GM23338 (cell line): ENCODE data around the gene RPLP2. TPM values are rescaled to one million over a fixed set of nuclear protein-coding genes. Genes with fewer than 3 reads are reported as not detected.
A peak's percentile ranks its signal among the peaks of the same experiment; 100 is the strongest.

Experiments
- ATAC-seq: fragments of 200-7000 bp; cut with Tn5 transposase; 3 replicates; pipeline ENCODE4 v1.9.1; 2020
- DNase-seq: peaks from one replicate; pipeline ENCODE4 v3.0.0-alpha.2; 2015; ENCODE audit warnings: low spot score
- H2AFZ ChIP-seq: fragments of 200-600 bp; sonication (generic); 2 replicates; pipeline ENCODE4 v1.8.0; 2016; ENCODE audit warnings: antibody characterized with exemption, mild to moderate bottlenecking, moderate library complexity
- H3F3A ChIP-seq: fragments of 200-600 bp; sonication (generic); replicated peaks from 2 replicates; pipeline ENCODE4 v1.8.0; 2017; ENCODE audit warnings: antibody characterized with exemption, mixed run types, low read depth
- H3K27ac ChIP-seq: fragments of 200-600 bp; sonication (generic); 2 replicates; pipeline ENCODE4 v1.6.1; 2016; ENCODE audit warnings: low read depth
- H3K27me3 ChIP-seq: fragments of 200-600 bp; sonication (generic); 2 replicates; pipeline ENCODE4 v1.8.0; 2016; ENCODE audit warnings: mild to moderate bottlenecking, mixed run types, moderate library complexity; ENCODE audit not compliant: insufficient read depth
- H3K36me3 ChIP-seq: fragments of 200-600 bp; sonication (generic); 2 replicates; pipeline ENCODE4 v1.8.0; 2016; ENCODE audit warnings: mild to moderate bottlenecking; ENCODE audit not compliant: insufficient read depth
- H3K4me1 ChIP-seq: fragments of 200-600 bp; sonication (generic); 2 replicates; pipeline ENCODE4 v1.8.0; 2016; ENCODE audit warnings: mild to moderate bottlenecking, moderate library complexity; ENCODE audit not compliant: insufficient read depth
- H3K4me2 ChIP-seq: fragments of 200-600 bp; sonication (generic); 2 replicates; pipeline ENCODE4 v1.7.1; 2017; ENCODE audit warnings: mixed run types
- H3K4me3 ChIP-seq: fragments of 200-600 bp; sonication (generic); 2 replicates; pipeline ENCODE4 v1.6.1; 2016; ENCODE audit warnings: mixed run types
- H3K79me2 ChIP-seq: fragments of 200-600 bp; sonication (generic); replicated peaks from 2 replicates; pipeline ENCODE4 v1.8.0; 2017; ENCODE audit warnings: mild to moderate bottlenecking; ENCODE audit not compliant: insufficient read depth
- H3K9me2 ChIP-seq: fragments of 200-600 bp; sonication (generic); 2 replicates; pipeline ENCODE4 v1.8.0; 2017; ENCODE audit not compliant: insufficient read depth
- H4K20me1 ChIP-seq: fragments of 200-600 bp; sonication (generic); replicated peaks from 2 replicates; pipeline ENCODE4 v1.8.0; 2017; ENCODE audit warnings: mild to moderate bottlenecking; ENCODE audit not compliant: insufficient read depth
- H3K27ac Mint-ChIP-seq: 2 replicates; pipeline ENCODE4 v1.8.0; 2020; ENCODE audit warnings: inconsistent platforms, mild to moderate bottlenecking, moderate library complexity, mixed read lengths
- H3K27me3 Mint-ChIP-seq: 3 replicates; pipeline ENCODE4 v1.8.0; 2022; ENCODE audit warnings: low read depth, mild to moderate bottlenecking, moderate library complexity, mixed read lengths, inconsistent platforms; ENCODE audit not compliant: insufficient read depth, poor library complexity
- H3K36me3 Mint-ChIP-seq: 3 replicates; pipeline ENCODE4 v1.8.0; 2021; ENCODE audit warnings: low read depth, mild to moderate bottlenecking, inconsistent platforms, moderate library complexity, mixed read lengths
- H3K4me1 Mint-ChIP-seq: 3 replicates; pipeline ENCODE4 v1.8.0; 2020; ENCODE audit warnings: mild to moderate bottlenecking, inconsistent platforms, mixed read lengths
- H3K4me3 Mint-ChIP-seq: 3 replicates; pipeline ENCODE4 v1.8.0; 2021; ENCODE audit warnings: moderate library complexity, mild to moderate bottlenecking, inconsistent platforms, mixed read lengths
- H3K9me3 Mint-ChIP-seq: 3 replicates; pipeline ENCODE4 v1.8.0; 2020; ENCODE audit warnings: moderate library complexity, mild to moderate bottlenecking, inconsistent platforms, mixed read lengths
- CREB1 ChIP-seq: fragments of 250-450 bp; sonication (Bioruptor Pico); IDR thresholded peaks from 2 replicates; pipeline ENCODE4 v1.5.0; 2020; ENCODE audit warnings: low read depth, mild to moderate bottlenecking, moderate library complexity
- EZH2phosphoT487 ChIP-seq: fragments of 200-600 bp; sonication (generic); IDR thresholded peaks from one replicate; pipeline ENCODE4 v1.8.1; 2018; ENCODE audit warnings: antibody characterized with exemption; ENCODE audit not compliant: unreplicated experiment
- JUNB ChIP-seq: IDR thresholded peaks from one replicate; pipeline ENCODE4 v1.6.1; 2016; ENCODE audit warnings: antibody characterized with exemption; ENCODE audit not compliant: unreplicated experiment
- POLR2AphosphoS5 ChIP-seq: IDR thresholded peaks from 2 replicates; pipeline ENCODE4 v1.6.1; 2016; ENCODE audit warnings: antibody characterized with exemption, low read depth
- STAT1 ChIP-seq: IDR thresholded peaks from one replicate; pipeline ENCODE4 v1.6.1; 2016; ENCODE audit warnings: antibody characterized with exemption; ENCODE audit not compliant: unreplicated experiment
- ZNF114 ChIP-seq: fragments of 250-450 bp; sonication (Bioruptor Pico); IDR thresholded peaks from 2 replicates; pipeline ENCODE4 v1.5.0; 2020; ENCODE audit warnings: mild to moderate bottlenecking, moderate library complexity
- ZNF331 ChIP-seq: fragments of 250-450 bp; sonication (Bioruptor Pico); IDR thresholded peaks from 2 replicates; pipeline ENCODE4 v1.5.0; 2020; ENCODE audit warnings: low read depth, mild to moderate bottlenecking, moderate library complexity
- polyA plus RNA-seq: library from polyadenylated mRNA; unstranded; fragments of >200 nt; fragmentation: Nextera tagmentation; extraction: Ambion mirVana; gene quantifications from 2 replicates; pipeline ENCODE4 v1.2.1, GENCODE V29; 2016
- total RNA-seq: library from RNA; depleted of rRNA; stranded (reverse); fragments of >200 nt; shearing (Covaris generic); gene quantifications from 2 replicates; pipeline ENCODE4 v1.2.3, GENCODE V29; 2014
- TF ChIP-seq, protein P1 (sequence below): fragments of 250-450 bp; sonication (Bioruptor Pico); IDR thresholded peaks from 2 replicates; pipeline ENCODE4 v1.5.0; 2020; ENCODE audit warnings: mild to moderate bottlenecking, moderate library complexity
- TF ChIP-seq, protein P2 (sequence below), 2 experiments: fragments of 200-600 bp in 1 of 2; sonication (generic) in 1 of 2; conservative IDR thresholded peaks; 2 replicates each; pipeline versions ENCODE4 v1.5.1 to v1.6.1; 2016 to 2017; ENCODE audit warnings: antibody characterized with exemption in 2 of 2, low read depth in 2 of 2, mild to moderate bottlenecking in 2 of 2, moderate library complexity in 1 of 2
- TF ChIP-seq, protein P3 (sequence below): IDR thresholded peaks from one replicate; pipeline ENCODE4 v1.6.1; 2018; ENCODE audit warnings: antibody characterized with exemption; ENCODE audit not compliant: unreplicated experiment

RPLP2 gene
- total and polyA plus RNA-seq, 2 experiments from 2014 or later = 518 to 1,782 TPM

DNA sequence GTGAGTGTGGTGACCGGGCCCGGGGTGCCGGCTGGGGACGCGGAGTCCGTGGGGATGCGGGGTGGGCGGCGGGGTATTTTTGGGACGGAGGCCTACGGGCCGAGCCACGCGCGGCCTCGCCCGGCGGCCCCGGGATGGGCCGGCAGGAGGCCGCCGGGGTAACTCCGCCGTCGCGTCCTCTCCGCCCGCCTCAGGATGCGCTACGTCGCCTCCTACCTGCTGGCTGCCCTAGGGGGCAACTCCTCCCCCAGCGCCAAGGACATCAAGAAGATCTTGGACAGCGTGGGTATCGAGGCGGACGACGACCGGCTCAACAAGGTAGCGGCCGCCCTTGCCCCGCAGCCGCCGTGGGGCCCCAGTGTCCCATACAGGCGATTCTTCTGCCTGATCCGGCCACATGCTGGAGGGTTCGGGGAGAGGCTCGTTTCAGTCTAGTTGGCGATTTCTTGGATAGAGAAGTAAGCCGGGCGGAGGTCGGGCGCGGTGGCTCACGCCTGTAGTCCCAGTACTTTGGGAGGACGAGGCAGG, 337 bp downstream of the RPLP2 start:
- TF ChIP-seq STAT1 (no peak), CREB1 (CRISPR knock-in tag) (no peak), JUNB (no peak), EZH2phosphoT487 (no peak), ZNF331 (CRISPR knock-in tag) (no peak), ZNF114 (CRISPR knock-in tag) (no peak), POLR2AphosphoS5 (no peak)
- TF ChIP-seq, protein P1, sequence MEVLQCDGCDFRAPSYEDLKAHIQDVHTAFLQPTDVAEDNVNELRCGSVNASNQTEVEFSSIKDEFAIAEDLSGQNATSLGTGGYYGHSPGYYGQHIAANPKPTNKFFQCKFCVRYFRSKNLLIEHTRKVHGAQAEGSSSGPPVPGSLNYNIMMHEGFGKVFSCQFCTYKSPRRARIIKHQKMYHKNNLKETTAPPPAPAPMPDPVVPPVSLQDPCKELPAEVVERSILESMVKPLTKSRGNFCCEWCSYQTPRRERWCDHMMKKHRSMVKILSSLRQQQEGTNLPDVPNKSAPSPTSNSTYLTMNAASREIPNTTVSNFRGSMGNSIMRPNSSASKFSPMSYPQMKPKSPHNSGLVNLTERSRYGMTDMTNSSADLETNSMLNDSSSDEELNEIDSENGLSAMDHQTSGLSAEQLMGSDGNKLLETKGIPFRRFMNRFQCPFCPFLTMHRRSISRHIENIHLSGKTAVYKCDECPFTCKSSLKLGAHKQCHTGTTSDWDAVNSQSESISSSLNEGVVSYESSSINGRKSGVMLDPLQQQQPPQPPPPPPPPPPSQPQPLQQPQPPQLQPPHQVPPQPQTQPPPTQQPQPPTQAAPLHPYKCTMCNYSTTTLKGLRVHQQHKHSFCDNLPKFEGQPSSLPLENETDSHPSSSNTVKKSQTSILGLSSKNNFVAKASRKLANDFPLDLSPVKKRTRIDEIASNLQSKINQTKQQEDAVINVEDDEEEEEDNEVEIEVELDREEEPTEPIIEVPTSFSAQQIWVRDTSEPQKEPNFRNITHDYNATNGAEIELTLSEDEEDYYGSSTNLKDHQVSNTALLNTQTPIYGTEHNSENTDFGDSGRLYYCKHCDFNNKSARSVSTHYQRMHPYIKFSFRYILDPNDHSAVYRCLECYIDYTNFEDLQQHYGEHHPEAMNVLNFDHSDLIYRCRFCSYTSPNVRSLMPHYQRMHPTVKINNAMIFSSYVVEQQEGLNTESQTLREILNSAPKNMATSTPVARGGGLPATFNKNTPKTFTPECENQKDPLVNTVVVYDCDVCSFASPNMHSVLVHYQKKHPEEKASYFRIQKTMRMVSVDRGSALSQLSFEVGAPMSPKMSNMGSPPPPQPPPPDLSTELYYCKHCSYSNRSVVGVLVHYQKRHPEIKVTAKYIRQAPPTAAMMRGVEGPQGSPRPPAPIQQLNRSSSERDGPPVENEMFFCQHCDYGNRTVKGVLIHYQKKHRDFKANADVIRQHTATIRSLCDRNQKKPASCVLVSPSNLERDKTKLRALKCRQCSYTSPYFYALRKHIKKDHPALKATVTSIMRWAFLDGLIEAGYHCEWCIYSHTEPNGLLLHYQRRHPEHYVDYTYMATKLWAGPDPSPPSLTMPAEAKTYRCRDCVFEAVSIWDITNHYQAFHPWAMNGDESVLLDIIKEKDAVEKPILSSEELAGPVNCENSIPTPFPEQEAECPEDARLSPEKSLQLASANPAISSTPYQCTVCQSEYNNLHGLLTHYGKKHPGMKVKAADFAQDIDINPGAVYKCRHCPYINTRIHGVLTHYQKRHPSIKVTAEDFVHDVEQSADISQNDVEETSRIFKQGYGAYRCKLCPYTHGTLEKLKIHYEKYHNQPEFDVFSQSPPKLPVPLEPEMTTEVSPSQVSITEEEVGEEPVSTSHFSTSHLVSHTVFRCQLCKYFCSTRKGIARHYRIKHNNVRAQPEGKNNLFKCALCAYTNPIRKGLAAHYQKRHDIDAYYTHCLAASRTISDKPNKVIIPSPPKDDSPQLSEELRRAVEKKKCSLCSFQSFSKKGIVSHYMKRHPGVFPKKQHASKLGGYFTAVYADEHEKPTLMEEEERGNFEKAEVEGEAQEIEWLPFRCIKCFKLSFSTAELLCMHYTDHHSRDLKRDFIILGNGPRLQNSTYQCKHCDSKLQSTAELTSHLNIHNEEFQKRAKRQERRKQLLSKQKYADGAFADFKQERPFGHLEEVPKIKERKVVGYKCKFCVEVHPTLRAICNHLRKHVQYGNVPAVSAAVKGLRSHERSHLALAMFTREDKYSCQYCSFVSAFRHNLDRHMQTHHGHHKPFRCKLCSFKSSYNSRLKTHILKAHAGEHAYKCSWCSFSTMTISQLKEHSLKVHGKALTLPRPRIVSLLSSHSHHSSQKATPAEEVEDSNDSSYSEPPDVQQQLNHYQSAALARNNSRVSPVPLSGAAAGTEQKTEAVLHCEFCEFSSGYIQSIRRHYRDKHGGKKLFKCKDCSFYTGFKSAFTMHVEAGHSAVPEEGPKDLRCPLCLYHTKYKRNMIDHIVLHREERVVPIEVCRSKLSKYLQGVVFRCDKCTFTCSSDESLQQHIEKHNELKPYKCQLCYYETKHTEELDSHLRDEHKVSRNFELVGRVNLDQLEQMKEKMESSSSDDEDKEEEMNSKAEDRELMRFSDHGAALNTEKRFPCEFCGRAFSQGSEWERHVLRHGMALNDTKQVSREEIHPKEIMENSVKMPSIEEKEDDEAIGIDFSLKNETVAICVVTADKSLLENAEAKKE (CRISPR knock-in tag) = no peak
- TF ChIP-seq, protein P2, sequence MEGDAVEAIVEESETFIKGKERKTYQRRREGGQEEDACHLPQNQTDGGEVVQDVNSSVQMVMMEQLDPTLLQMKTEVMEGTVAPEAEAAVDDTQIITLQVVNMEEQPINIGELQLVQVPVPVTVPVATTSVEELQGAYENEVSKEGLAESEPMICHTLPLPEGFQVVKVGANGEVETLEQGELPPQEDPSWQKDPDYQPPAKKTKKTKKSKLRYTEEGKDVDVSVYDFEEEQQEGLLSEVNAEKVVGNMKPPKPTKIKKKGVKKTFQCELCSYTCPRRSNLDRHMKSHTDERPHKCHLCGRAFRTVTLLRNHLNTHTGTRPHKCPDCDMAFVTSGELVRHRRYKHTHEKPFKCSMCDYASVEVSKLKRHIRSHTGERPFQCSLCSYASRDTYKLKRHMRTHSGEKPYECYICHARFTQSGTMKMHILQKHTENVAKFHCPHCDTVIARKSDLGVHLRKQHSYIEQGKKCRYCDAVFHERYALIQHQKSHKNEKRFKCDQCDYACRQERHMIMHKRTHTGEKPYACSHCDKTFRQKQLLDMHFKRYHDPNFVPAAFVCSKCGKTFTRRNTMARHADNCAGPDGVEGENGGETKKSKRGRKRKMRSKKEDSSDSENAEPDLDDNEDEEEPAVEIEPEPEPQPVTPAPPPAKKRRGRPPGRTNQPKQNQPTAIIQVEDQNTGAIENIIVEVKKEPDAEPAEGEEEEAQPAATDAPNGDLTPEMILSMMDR (conservative IDR thresholded peaks at IDR 0.05; ENCODE audit: low read depth in 2 of 2) = no peak
- TF ChIP-seq, protein P3, sequence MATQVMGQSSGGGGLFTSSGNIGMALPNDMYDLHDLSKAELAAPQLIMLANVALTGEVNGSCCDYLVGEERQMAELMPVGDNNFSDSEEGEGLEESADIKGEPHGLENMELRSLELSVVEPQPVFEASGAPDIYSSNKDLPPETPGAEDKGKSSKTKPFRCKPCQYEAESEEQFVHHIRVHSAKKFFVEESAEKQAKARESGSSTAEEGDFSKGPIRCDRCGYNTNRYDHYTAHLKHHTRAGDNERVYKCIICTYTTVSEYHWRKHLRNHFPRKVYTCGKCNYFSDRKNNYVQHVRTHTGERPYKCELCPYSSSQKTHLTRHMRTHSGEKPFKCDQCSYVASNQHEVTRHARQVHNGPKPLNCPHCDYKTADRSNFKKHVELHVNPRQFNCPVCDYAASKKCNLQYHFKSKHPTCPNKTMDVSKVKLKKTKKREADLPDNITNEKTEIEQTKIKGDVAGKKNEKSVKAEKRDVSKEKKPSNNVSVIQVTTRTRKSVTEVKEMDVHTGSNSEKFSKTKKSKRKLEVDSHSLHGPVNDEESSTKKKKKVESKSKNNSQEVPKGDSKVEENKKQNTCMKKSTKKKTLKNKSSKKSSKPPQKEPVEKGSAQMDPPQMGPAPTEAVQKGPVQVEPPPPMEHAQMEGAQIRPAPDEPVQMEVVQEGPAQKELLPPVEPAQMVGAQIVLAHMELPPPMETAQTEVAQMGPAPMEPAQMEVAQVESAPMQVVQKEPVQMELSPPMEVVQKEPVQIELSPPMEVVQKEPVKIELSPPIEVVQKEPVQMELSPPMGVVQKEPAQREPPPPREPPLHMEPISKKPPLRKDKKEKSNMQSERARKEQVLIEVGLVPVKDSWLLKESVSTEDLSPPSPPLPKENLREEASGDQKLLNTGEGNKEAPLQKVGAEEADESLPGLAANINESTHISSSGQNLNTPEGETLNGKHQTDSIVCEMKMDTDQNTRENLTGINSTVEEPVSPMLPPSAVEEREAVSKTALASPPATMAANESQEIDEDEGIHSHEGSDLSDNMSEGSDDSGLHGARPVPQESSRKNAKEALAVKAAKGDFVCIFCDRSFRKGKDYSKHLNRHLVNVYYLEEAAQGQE = no peak
- H3K4me1 Mint-ChIP-seq = peaks cover 24% of the 10 kb centered on the region
- Histone ChIP-seq H3F3A (peaks cover 61% of the 10 kb centered on the region), H3K4me1 (peaks cover 13% of the 10 kb centered on the region), H3K4me3 (peak overlapping the region; percentile 98), H2AFZ (no peak overlapping the region), H3K9me2 (no peaks in the 10 kb centered on the region), H3K27me3 (no peaks in the 10 kb centered on the region), H3K27ac (peak overlapping the region; percentile 86), H3K36me3 (peaks cover 22% of the 10 kb centered on the region), H4K20me1 (peaks cover 20% of the 10 kb centered on the region), H3K79me2 (peaks cover 38% of the 10 kb centered on the region), H3K4me2 (peak overlapping the region; percentile 99)
- peaks cover 36% of the 10 kb centered on the region for H3K27me3 Mint-ChIP-seq
- ATAC-seq = peak; percentile 1; the same call in 2 of the 3 replicates
- H3K27ac Mint-ChIP-seq = peak overlapping the region; percentile 93
- H3K4me3 Mint-ChIP-seq = peak overlapping the region; percentile 94
- H3K36me3 Mint-ChIP-seq = peaks cover 38% of the 10 kb centered on the region
- DNase-seq = no peak
- H3K9me3 Mint-ChIP-seq = peaks cover 5% of the 10 kb centered on the region; the same call in 1 of the 3 replicates
